HepG2 (cell line): ENCODE measurements around the gene ITSN2. TPM values are rescaled to one million over a fixed set of nuclear protein-coding genes. Genes with fewer than 3 reads are reported as not detected.
A peak's percentile ranks its signal among the peaks of the same experiment; 100 is the strongest.

ENCODE experiments used
- ARNTL ChIP-seq: sonication (generic); formaldehyde crosslinking; IDR thresholded peaks from 2 replicates; pipeline ENCODE4 v1.4.0; 2020; ENCODE audit warnings: mild to moderate bottlenecking, missing genetic modification reagents
- DPF2 ChIP-seq: sonication (generic); formaldehyde crosslinking; IDR thresholded peaks from 2 replicates; pipeline ENCODE4 v1.4.0; 2020; ENCODE audit warnings: mild to moderate bottlenecking, low read depth, missing genetic modification reagents, borderline replicate concordance
- EHMT2 ChIP-seq: fragments of 200-600 bp; sonication (generic); IDR thresholded peaks from 2 replicates; pipeline ENCODE4 v1.7.0; 2017; ENCODE audit warnings: antibody characterized with exemption, low read depth, low read length, borderline replicate concordance
- GABPB1 ChIP-seq: IDR thresholded peaks from 2 replicates; pipeline ENCODE4 v1.6.1; 2016; ENCODE audit warnings: mild to moderate bottlenecking, missing genetic modification reagents, moderate library complexity, missing compliant biosample characterization
- GPN1 ChIP-seq: sonication (generic); formaldehyde crosslinking; IDR thresholded peaks from 2 replicates; pipeline ENCODE4 v1.5.1; 2020; ENCODE audit warnings: missing genetic modification reagents, borderline replicate concordance
- HNF4G ChIP-seq, 2 experiments: sonication (generic) in 1 of 2; formaldehyde crosslinking in 1 of 2; IDR thresholded peaks; 2 replicates each; pipeline versions ENCODE4 v1.4.0 to v1.6.1; 2011 to 2020; ENCODE audit warnings: borderline replicate concordance in 2 of 2, low read depth in 2 of 2, mild to moderate bottlenecking in 2 of 2, low read length in 1 of 2, missing genetic modification reagents in 1 of 2, moderate library complexity in 1 of 2
- LCORL ChIP-seq, 2 experiments: fragments of 450-650 bp in 1 of 2; sonication (generic) in 1 of 2; formaldehyde crosslinking in 1 of 2; IDR thresholded peaks; 2 replicates each; pipeline versions ENCODE4 v1.5.0 to v1.6.1; 2017 to 2020; ENCODE audit warnings: antibody characterized with exemption in 1 of 2, missing genetic modification reagents in 1 of 2
- MIER3 ChIP-seq: IDR thresholded peaks from 2 replicates; pipeline ENCODE4 v1.6.1; 2016; ENCODE audit warnings: missing compliant biosample characterization, borderline replicate concordance
- ONECUT2 ChIP-seq: sonication (generic); formaldehyde crosslinking; IDR thresholded peaks from 2 replicates; pipeline ENCODE4 v1.4.0; 2020; ENCODE audit warnings: missing genetic modification reagents
- SIX4 ChIP-seq: sonication (generic); formaldehyde crosslinking; IDR thresholded peaks from 2 replicates; pipeline ENCODE4 v1.4.0; 2020; ENCODE audit warnings: missing genetic modification reagents
- ZBTB8A ChIP-seq: sonication (generic); formaldehyde crosslinking; IDR thresholded peaks from 2 replicates; pipeline ENCODE4 v1.4.0; 2020; ENCODE audit warnings: mild to moderate bottlenecking, low read depth, missing genetic modification reagents, borderline replicate concordance
- ZIK1 ChIP-seq: sonication (generic); formaldehyde crosslinking; IDR thresholded peaks from 2 replicates; pipeline ENCODE4 v1.5.0; 2020; ENCODE audit warnings: mild to moderate bottlenecking, low read depth, missing genetic modification reagents, borderline replicate concordance
- ZNF253 ChIP-seq: sonication (generic); formaldehyde crosslinking; IDR thresholded peaks from 2 replicates; pipeline ENCODE4 v1.8.0; 2022; ENCODE audit warnings: mild to moderate bottlenecking, missing genetic modification reagents, borderline replicate concordance
- ZNF629 ChIP-seq: sonication (generic); formaldehyde crosslinking; conservative IDR thresholded peaks from 2 replicates; pipeline ENCODE4 v1.5.0; 2020; ENCODE audit warnings: missing genetic modification reagents
- polyA plus RNA-seq, 8 experiments: library from polyadenylated mRNA; depleted of rRNA in 3 of 8; stranded (reverse) in 7 of 8; unstranded in 1 of 8; fragments of >200 nt; fragmentation: Illumina TruSeq in 4 of 8; extraction: Trizol in 4 of 8; gene quantifications; 2 replicates each; pipeline versions ENCODE4 v1.2.1 to v1.2.3, GENCODE V29; 2011 to 2016; ENCODE audit warnings: low read depth in 4 of 8, missing spikeins in 1 of 8, mixed read lengths in 1 of 8; ENCODE audit not compliant: insufficient read depth in 1 of 8
- total RNA-seq, 5 experiments: library from RNA; depleted of rRNA; stranded (reverse); fragments of >200 nt; fragmentation: Illumina TruSeq; extraction: Trizol; gene quantifications; 2 replicates each; pipeline ENCODE4 v1.2.3, GENCODE V29; 2016; ENCODE audit warnings: low read depth in 1 of 5
- TF ChIP-seq, protein P1 (sequence below): IDR thresholded peaks from 2 replicates; pipeline ENCODE4 v1.6.1; 2016
- TF ChIP-seq, protein P2 (sequence below): sonication (generic); formaldehyde crosslinking; IDR thresholded peaks from 2 replicates; pipeline ENCODE4 v1.4.0; 2020; ENCODE audit warnings: mild to moderate bottlenecking, missing genetic modification reagents
- TF ChIP-seq, protein P3 (sequence below): sonication (generic); formaldehyde crosslinking; IDR thresholded peaks from 2 replicates; pipeline ENCODE4 v1.4.0; 2020; ENCODE audit warnings: mild to moderate bottlenecking, missing genetic modification reagents
- TF ChIP-seq, protein P4 (sequence below): sonication (generic); formaldehyde crosslinking; IDR thresholded peaks from 2 replicates; pipeline ENCODE4 v1.8.0; 2022; ENCODE audit warnings: mild to moderate bottlenecking, missing genetic modification reagents, borderline replicate concordance
- TF ChIP-seq, protein P5 (sequence below): sonication (generic); formaldehyde crosslinking; IDR thresholded peaks from 2 replicates; pipeline ENCODE4 v1.4.0; 2020; ENCODE audit warnings: missing genetic modification reagents, borderline replicate concordance
- TF ChIP-seq, protein P6 (sequence below): sonication (generic); formaldehyde crosslinking; IDR thresholded peaks from 2 replicates; pipeline ENCODE4 v1.5.0; 2020; ENCODE audit warnings: missing genetic modification reagents

Gene ITSN2
- total and polyA plus RNA-seq, 2 of the 13 experiments (the other 11 are each of a cell fraction or from before 2014, with no cell fraction given): 26.0 to 26.6 TPM

DNA sequence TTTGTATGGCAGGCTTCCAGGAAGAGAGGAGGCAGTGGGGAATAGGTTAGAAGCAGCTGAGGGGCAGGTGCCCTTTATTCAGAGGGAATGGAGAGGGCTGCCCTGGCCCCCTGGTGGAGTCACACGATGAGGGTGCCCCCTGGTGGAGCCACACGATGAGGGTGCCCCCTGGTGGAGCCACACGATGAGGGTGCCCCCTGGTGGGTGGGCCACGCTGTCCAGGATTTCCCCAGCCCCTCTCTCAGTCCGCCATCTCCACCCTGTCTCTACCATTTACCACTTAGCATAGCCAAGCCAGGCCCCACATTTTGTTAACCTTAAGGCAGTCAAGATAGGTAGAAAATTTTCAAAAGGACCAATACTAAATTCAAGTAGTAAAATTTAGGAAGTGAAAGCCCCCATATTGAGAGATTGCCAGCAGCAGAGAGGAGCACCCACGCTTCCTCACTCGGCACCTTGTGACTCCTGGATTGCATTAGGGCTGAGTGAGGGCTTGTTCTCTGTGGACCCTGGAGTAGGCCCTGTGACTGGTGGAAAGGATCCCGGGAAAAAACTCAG lies 195.8 kb downstream of the ITSN2 start (continued):
- TF ChIP-seq, protein P1, sequence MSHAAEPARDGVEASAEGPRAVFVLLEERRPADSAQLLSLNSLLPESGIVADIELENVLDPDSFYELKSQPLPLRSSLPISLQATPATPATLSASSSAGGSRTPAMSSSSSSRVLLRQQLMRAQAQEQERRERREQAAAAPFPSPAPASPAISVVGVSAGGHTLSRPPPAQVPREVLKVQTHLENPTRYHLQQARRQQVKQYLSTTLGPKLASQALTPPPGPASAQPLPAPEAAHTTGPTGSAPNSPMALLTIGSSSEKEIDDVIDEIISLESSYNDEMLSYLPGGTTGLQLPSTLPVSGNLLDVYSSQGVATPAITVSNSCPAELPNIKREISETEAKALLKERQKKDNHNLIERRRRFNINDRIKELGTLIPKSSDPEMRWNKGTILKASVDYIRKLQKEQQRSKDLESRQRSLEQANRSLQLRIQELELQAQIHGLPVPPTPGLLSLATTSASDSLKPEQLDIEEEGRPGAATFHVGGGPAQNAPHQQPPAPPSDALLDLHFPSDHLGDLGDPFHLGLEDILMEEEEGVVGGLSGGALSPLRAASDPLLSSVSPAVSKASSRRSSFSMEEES (CRISPR knock-in tag): no peak
- peak; percentile 33; the same call in 1 of the 2 replicates for TF ChIP-seq GABPB1 (CRISPR knock-in tag)
- TF ChIP-seq ARNTL (CRISPR knock-in tag): no peak
- TF ChIP-seq EHMT2: no peak
- TF ChIP-seq ZNF253 (CRISPR knock-in tag): no peak
- no peak for TF ChIP-seq ZBTB8A
- TF ChIP-seq, protein P2, sequence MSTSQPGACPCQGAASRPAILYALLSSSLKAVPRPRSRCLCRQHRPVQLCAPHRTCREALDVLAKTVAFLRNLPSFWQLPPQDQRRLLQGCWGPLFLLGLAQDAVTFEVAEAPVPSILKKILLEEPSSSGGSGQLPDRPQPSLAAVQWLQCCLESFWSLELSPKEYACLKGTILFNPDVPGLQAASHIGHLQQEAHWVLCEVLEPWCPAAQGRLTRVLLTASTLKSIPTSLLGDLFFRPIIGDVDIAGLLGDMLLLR (CRISPR knock-in tag): no peak
- TF ChIP-seq, protein P3, sequence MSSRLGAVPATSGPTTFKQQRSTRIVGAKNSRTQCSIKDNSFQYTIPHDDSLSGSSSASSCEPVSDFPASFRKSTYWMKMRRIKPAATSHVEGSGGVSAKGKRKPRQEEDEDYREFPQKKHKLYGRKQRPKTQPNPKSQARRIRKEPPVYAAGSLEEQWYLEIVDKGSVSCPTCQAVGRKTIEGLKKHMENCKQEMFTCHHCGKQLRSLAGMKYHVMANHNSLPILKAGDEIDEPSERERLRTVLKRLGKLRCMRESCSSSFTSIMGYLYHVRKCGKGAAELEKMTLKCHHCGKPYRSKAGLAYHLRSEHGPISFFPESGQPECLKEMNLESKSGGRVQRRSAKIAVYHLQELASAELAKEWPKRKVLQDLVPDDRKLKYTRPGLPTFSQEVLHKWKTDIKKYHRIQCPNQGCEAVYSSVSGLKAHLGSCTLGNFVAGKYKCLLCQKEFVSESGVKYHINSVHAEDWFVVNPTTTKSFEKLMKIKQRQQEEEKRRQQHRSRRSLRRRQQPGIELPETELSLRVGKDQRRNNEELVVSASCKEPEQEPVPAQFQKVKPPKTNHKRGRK (CRISPR knock-in tag): no peak
- TF ChIP-seq ZNF629: no peak
- TF ChIP-seq, protein P4, sequence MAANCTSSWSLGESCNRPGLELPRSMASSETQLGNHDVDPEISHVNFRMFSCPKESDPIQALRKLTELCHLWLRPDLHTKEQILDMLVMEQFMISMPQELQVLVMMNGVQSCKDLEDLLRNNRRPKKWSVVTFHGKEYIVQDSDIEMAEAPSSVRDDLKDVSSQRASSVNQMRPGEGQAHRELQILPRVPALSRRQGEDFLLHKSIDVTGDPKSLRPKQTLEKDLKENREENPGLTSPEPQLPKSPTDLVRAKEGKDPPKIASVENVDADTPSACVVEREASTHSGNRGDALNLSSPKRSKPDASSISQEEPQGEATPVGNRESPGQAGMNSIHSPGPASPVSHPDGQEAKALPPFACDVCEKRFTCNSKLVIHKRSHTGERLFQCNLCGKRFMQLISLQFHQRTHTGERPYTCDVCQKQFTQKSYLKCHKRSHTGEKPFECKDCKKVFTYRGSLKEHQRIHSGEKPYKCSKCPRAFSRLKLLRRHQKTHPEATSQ (CRISPR knock-in tag): no peak
- no peak for TF ChIP-seq LCORL (IDR thresholded peaks at IDR 0.05)
- TF ChIP-seq LCORL (CRISPR knock-in tag; IDR thresholded peaks at IDR 0.05): 0 out of 2 replicates have a peak, but pooled peaks have one; percentile 30
- TF ChIP-seq HNF4G (IDR thresholded peaks at IDR 0.05; ENCODE audit: borderline replicate concordance, low read depth, low read length): no peak
- peak; percentile 44; the same call in 1 of the 2 replicates for TF ChIP-seq HNF4G (CRISPR knock-in tag; IDR thresholded peaks at IDR 0.05; ENCODE audit: borderline replicate concordance, low read depth)
- TF ChIP-seq SIX4 (CRISPR knock-in tag): no peak
- TF ChIP-seq, protein P5, sequence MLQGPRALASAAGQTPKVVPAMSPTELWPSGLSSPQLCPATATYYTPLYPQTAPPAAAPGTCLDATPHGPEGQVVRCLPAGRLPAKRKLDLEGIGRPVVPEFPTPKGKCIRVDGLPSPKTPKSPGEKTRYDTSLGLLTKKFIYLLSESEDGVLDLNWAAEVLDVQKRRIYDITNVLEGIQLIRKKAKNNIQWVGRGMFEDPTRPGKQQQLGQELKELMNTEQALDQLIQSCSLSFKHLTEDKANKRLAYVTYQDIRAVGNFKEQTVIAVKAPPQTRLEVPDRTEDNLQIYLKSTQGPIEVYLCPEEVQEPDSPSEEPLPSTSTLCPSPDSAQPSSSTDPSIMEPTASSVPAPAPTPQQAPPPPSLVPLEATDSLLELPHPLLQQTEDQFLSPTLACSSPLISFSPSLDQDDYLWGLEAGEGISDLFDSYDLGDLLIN (CRISPR knock-in tag): 0 out of 2 replicates have a peak, but pooled peaks have one; percentile 55
- TF ChIP-seq DPF2 (CRISPR knock-in tag): no peak
- TF ChIP-seq ZIK1 (CRISPR knock-in tag): no peak
- TF ChIP-seq GPN1: no peak
- TF ChIP-seq, protein P6, sequence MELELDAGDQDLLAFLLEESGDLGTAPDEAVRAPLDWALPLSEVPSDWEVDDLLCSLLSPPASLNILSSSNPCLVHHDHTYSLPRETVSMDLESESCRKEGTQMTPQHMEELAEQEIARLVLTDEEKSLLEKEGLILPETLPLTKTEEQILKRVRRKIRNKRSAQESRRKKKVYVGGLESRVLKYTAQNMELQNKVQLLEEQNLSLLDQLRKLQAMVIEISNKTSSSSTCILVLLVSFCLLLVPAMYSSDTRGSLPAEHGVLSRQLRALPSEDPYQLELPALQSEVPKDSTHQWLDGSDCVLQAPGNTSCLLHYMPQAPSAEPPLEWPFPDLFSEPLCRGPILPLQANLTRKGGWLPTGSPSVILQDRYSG: no peak
- 0 out of 2 replicates have a peak, but pooled peaks have one; percentile 47 for TF ChIP-seq MIER3 (CRISPR knock-in tag)
- TF ChIP-seq ONECUT2 (CRISPR knock-in tag): no peak
